NCI-H2171 (cell line): ENCODE measurements around the gene GOLGA8N.

Source experiments
- DNase-seq: peaks from one replicate; lab custom pipeline; 2025; lab: John Stamatoyannopoulos, UW

The GOLGA8N gene

DNA sequence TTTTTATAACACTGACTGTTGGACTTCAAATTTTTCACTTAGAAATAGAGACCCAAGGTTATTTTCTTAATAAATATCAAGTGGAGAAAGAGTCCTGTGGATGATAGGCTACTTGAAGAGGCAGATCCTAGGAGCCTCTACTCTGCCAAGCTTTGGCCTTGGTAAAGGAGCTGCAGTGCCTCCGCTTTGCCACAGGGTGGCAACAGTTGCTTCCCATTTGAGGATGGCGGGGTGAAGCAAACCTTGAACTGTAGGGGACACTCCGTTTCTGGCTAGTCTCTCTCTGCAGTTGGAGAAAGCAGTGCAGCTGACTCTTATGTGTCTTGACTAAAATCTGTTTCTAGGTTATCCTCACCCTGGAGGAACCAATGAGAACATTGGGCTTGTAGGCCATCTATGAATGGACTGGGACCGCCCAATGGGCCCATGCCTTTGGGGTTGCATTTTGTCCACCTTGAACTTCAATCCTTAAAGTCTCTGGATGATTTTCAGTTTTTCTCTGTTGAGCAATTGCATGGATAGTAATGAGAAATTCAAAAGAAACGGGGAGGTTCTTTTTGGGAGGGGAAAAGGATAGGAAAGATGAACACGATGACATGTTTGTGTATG lies 58.1 kb downstream of the GOLGA8N start:
- DNase-seq: no peak

DNA sequence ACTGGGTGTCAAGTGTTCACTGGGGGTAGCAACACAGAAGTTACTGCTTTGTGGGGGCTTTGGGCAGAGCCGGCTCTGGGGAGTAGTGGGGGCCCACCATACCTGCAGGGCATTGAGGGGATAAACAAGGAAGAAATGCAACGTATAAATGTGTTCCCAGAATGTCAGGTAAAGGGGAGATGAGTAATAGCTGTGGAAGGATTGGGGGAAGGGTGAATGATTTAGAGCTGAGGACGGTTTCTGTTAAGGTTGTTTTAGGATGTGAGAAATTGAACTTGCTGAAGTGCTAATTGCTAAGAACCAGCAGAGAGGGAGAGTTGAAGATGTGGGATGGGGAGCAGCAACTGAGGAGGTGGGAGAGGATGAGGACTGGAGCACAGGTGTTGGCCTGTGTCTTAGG lies 58.9 kb downstream of the GOLGA8N start:
- DNase-seq: no peak

DNA sequence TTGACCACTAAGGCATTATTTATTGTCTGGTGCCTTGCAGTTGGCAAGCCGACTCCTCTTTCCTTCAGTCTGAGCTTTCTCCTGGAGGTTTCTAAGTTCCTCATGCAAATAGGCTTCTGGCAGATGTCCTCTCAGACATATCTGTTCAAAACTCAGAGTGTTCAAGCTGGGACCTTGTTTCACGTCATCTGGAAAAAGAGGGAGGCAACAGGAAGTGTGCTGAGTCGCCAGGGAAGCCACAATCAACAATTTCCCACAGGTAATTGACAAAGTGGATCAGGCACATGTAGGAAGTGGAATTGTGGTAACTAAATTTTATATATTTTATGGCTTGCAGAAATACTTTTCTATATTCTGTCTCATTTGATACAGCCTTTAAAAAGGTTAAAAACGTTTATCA lies 62.8 kb downstream of the GOLGA8N start:
- DNase-seq: no peak

DNA sequence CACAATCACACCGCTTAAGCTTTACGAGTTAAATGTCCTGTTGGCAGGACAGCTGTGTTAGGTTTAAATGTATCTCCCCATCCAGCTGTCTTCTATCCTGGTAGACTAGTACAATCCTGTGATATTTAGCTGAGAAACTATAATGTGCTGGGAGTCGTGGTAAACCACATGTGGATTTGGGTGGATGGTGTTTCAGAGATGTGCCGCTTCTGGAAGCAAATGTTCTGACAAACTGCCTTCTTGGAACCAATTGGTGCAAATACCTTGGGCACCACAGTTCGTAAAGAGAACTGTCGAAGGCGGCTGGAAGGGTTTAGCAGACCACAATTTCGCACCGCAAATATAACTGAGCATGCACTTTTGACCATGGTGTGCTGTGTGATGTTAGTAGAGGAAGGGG lies 63.2 kb downstream of the GOLGA8N start:
- no peak for DNase-seq
